Activated T-cell treated with anti-CD3 and anti-CD28 coated beads, Interleukin-2, amount 50 U/mL, for 4 hours (primary cell): ENCODE data around the gene ADGRG6. TPM values are rescaled to one million over a fixed set of nuclear protein-coding genes. Genes with fewer than 3 reads are reported as not detected.
"Not testable (repeated sequence)": the region's sequence is repeated elsewhere in the genome, so short reads cannot be mapped to it uniquely, and the experiment has no call there.

Experiments used
- ATAC-seq, 2 donors: fragments of 200-7000 bp; cut with Tn5 transposase; one replicate each; pipeline ENCODE4 v1.10.0; 2021
- DNase-seq: peaks from one replicate; pipeline ENCODE4 v3.0.0-alpha.2; 2020
- H3K27me3 Mint-ChIP-seq: one replicate; pipeline ENCODE4 v1.8.0; 2021; ENCODE audit warnings: low read depth, mixed read lengths
- H3K36me3 Mint-ChIP-seq: one replicate; pipeline ENCODE4 v1.8.0; 2022; ENCODE audit warnings: mixed read lengths; ENCODE audit not compliant: insufficient read depth
- H3K4me1 Mint-ChIP-seq: one replicate; pipeline ENCODE4 v1.8.0; 2021; ENCODE audit warnings: low read depth, mixed read lengths
- H3K4me3 Mint-ChIP-seq: one replicate; pipeline ENCODE4 v1.8.0; 2021; ENCODE audit warnings: mild to moderate bottlenecking, moderate library complexity, mixed read lengths
- H3K9me3 Mint-ChIP-seq: one replicate; pipeline ENCODE4 v1.8.0; 2021; ENCODE audit warnings: mixed read lengths
- total RNA-seq, 3 donors: library from RNA; stranded (reverse); gene quantifications; one replicate each; pipeline ENCODE4 v1.2.1, GENCODE V29; 2021

The ADGRG6 gene
- total RNA-seq, 3 donors from 2014 or later = 0.22 to 0.43 (median 0.37) TPM

DNA sequence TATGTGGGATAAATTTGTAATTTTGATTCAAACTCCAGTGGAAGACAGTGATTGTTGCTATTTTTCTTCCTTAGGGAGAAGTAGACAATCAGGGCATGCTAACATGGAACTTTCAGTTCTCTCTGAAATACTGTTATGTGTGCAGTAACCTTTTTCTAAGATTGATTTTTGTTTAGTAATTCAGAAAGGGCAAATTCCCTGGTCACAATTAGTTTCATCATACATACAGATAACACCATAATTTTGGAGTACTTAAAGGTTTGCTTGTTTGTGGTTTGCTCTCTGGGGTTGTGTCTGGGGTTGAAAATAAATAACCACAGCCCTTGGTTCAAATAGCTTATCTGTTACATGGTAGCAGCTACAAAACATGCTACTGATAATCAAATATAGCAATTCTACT is 34.4 kb downstream of the ADGRG6 start:
- DNase-seq = no peak
- Mint-ChIP-seq H3K36me3 (no peaks in the 10 kb centered on the region), H3K4me1 (peaks cover 6% of the 10 kb centered on the region), H3K27me3 (peaks cover 1% of the 10 kb centered on the region), H3K4me3 (no peak overlapping the region), H3K9me3 (no peaks in the 10 kb centered on the region)
- ATAC-seq = no peak

DNA sequence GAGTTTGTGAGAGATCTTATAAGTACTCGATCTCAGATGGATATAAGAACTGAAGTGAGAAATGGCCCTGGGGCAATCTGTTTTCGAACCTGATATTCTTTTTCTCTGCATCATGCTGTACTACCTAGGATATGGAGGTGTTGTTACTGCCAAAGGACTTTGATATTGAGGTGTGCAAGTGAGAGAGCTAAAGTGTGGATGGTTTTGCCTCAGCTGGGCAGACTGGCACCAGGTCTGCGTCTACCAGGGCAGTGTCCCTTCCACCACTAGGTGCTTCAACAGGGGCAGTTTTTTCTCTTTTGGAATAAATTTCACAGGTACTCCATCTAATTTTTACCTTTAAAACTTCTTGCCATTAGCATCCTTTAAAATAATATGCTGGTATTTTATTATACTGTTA is 35.0 kb downstream of the ADGRG6 start:
- no peaks in the 10 kb centered on the region for H3K9me3 Mint-ChIP-seq
- peaks cover under 1% of the 10 kb centered on the region for H3K4me1 Mint-ChIP-seq
- H3K27me3 Mint-ChIP-seq = peaks cover 2% of the 10 kb centered on the region
- ATAC-seq (no peak), DNase-seq (no peak)
- H3K4me3 Mint-ChIP-seq = no peak overlapping the region
- H3K36me3 Mint-ChIP-seq = no peaks in the 10 kb centered on the region

GRCh38 chr6:142339113-142339512 is 37.3 kb downstream of the ADGRG6 start:
- DNase-seq (no peak), ATAC-seq (no peak)
- peaks cover 4% of the 10 kb centered on the region for H3K27me3 Mint-ChIP-seq
- H3K36me3 Mint-ChIP-seq = no peaks in the 10 kb centered on the region
- H3K9me3 Mint-ChIP-seq = no peaks in the 10 kb centered on the region
- no peaks in the 10 kb centered on the region for H3K4me1 Mint-ChIP-seq
- H3K4me3 Mint-ChIP-seq = no peak overlapping the region

DNA sequence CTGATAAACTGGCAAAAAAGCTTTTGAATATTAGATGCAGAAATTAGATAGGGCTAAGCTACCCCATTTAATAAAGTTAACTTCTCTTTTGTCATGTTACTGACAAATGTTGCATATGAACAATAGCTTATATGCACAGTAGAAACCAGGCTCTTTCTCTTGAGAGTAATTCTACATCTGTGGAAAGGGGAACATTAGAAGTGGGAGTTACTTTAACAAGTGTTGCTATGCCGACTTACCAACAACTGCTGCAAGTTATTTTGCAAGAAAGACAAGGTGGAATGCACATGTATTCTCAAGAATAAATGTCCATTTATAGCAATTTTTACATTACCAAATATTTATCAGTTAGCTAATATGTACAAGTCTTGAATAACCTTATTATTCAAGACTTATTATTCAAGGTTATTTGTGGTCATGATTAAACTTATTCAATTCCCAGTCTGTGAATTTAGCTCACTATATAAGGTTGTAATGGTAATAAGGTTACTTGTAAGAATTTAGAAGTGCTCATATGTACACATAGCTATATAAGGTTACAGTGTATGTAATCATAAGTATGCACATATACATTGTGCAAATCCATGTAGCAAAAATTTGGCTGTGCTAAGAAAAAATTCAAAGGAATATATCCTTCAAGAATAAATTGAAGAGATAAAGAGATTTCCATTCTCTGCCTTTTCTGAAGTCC is 38.3 kb downstream of the ADGRG6 start:
- Mint-ChIP-seq H3K36me3 (no peaks in the 10 kb centered on the region), H3K4me1 (no peaks in the 10 kb centered on the region), H3K27me3 (peaks cover 4% of the 10 kb centered on the region), H3K4me3 (no peak overlapping the region), H3K9me3 (no peaks in the 10 kb centered on the region)
- DNase-seq = no peak
- ATAC-seq = no peak

DNA sequence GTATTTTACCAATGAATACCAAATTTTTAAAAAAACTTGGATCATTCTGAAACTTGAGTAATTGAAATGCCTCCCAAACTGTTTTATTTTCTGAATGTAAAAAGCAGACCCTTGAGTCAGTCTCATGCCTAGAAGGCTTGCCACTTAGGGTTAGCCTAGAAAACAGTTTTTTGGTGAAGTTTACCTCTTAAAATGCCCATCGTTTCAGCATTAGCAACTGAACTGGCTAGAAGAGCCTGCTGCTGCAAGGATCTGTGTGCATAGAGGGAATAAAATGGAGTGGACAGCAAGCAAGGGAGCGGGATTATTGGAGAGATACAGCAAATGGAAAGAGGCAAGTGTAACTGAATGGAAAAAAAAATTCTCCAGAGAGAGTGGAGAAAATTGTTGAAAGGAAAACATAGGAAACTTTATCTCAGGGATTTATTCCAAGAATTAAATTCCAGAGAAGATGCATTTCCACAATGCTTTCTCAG is 40.1 kb downstream of the ADGRG6 start:
- no peak overlapping the region for H3K4me3 Mint-ChIP-seq
- no peaks in the 10 kb centered on the region for H3K9me3 Mint-ChIP-seq
- ATAC-seq (no peak), DNase-seq (no peak)
- H3K4me1 Mint-ChIP-seq = no peaks in the 10 kb centered on the region
- no peaks in the 10 kb centered on the region for H3K36me3 Mint-ChIP-seq
- peaks cover 4% of the 10 kb centered on the region for H3K27me3 Mint-ChIP-seq

DNA sequence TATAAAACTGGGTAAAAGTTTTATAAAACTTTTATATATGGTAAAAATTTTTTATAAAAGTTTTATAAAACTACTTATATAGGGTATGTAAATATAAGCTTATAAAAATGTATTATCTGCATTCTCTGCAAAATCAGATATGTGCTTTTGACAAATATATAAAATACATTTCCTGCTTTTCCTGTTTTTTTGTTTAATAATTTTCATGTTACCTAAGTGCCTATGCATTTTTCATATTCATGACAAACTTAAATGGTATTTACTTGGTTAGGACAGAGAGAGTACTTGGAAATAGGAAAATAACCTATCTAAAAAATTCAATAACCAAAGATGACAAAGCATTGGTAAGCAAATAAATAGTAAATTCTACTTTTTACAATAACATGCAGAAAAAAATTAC is 41.2 kb downstream of the ADGRG6 start:
- ATAC-seq (no peak), DNase-seq (no peak)
- Mint-ChIP-seq H3K36me3 (no peaks in the 10 kb centered on the region), H3K4me3 (no peak overlapping the region), H3K4me1 (no peaks in the 10 kb centered on the region), H3K27me3 (peaks cover 4% of the 10 kb centered on the region), H3K9me3 (no peaks in the 10 kb centered on the region)

DNA sequence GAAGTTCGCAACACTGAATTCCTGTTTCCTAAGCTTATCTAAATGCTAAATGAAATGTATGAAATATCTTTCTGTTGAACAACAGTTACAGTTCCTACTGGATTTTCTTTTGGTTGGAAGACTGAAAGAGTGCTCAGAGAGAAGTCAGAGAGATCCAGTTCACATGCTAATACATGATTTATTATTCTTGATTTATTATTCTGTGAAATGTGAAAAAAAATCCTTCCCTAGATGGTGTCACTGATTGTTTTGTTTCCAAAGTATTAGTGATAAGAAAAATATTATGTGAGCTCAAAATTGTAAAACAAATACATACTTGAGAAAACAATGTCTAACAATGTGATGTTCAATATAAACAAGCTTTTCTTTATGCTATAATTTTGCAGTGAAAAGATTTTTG is 42.1 kb downstream of the ADGRG6 start:
- Mint-ChIP-seq H3K4me3 (no peak overlapping the region), H3K9me3 (no peaks in the 10 kb centered on the region), H3K4me1 (no peaks in the 10 kb centered on the region), H3K27me3 (peaks cover 4% of the 10 kb centered on the region), H3K36me3 (no peaks in the 10 kb centered on the region)
- no peak for ATAC-seq
- DNase-seq = no peak

DNA sequence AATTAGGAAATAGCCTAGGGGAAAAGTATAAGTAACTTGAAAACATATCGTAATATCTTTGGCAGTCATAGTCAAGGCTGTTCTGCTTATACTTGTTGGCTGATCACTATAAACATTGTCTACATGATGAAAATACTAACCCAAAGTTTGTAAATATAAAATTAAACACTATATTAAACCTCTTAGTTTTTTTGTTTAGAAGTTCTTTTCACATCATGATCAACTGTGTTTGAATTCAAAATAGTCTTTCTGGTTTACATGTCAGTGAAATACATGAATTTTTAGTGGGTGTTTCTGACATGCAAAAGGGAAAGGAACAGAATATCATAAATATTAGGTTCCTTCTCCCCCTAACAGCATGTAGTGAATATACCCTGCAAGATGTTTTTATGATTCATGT is 43.5 kb downstream of the ADGRG6 start:
- Mint-ChIP-seq H3K36me3 (no peaks in the 10 kb centered on the region), H3K27me3 (peaks cover 4% of the 10 kb centered on the region), H3K4me3 (no peak overlapping the region), H3K9me3 (no peaks in the 10 kb centered on the region), H3K4me1 (no peaks in the 10 kb centered on the region)
- DNase-seq = no peak
- no peak for ATAC-seq

GRCh38 chr6:142346166-142346565 is 44.4 kb downstream of the ADGRG6 start:
- not testable (repeated sequence) for H3K9me3 Mint-ChIP-seq, H3K4me1 Mint-ChIP-seq, H3K27me3 Mint-ChIP-seq, ATAC-seq, H3K36me3 Mint-ChIP-seq, H3K4me3 Mint-ChIP-seq, DNase-seq

DNA sequence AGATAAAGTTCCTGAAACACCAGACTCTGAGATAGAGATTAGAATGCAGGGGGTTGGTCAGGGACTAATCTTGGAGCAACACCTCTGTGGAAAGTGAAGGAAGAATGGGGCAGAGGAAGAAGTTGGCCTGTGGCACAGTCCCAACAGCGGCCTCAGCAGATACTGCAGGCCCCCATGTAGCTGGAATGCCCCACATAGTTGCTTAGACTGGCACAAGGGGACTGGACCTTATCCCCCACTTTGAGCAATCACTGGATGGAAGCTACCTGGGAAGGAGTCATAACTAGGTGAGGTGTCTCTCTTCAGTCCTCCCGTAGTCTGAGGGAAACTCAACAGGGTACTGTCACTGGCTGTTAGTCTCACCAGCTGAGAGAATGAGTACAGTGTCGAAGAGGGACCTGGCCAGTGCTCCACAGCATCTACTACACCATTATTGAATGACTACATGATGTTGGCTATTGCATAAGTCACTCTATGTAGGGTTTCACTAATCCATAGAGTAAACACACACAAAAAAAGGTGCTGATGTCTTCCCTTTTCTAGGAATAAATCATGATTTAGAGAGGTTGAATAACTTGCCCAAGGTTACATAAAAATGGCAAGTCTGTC is 47.5 kb downstream of the ADGRG6 start:
- DNase-seq (no peak), ATAC-seq (no peak)
- Mint-ChIP-seq H3K4me1 (no peaks in the 10 kb centered on the region), H3K9me3 (peaks cover 3% of the 10 kb centered on the region), H3K27me3 (no peaks in the 10 kb centered on the region), H3K36me3 (no peaks in the 10 kb centered on the region), H3K4me3 (no peak overlapping the region)

DNA sequence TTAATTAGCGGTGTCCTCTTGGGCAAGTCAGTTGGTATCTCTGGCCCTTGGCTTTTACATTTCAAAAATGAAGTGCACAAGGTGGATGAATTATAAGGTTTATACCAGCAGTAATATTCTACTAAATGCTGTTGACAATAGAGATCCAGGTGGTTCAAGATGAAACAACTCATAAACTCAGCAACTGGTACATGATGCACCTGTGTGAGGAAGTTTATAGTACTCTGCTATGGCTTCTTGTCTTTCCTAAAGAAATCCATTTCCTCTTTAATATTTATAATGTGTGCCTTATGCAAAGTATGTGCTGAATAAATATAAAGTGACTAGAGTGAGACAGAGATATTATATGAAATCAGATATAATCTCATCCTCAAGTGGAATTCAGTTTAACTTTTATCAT is 48.5 kb downstream of the ADGRG6 start:
- H3K4me3 Mint-ChIP-seq = no peak overlapping the region
- H3K4me1 Mint-ChIP-seq = no peaks in the 10 kb centered on the region
- no peak for DNase-seq
- no peak for ATAC-seq
- peaks cover 3% of the 10 kb centered on the region for H3K9me3 Mint-ChIP-seq
- H3K27me3 Mint-ChIP-seq = no peaks in the 10 kb centered on the region
- H3K36me3 Mint-ChIP-seq = no peaks in the 10 kb centered on the region

DNA sequence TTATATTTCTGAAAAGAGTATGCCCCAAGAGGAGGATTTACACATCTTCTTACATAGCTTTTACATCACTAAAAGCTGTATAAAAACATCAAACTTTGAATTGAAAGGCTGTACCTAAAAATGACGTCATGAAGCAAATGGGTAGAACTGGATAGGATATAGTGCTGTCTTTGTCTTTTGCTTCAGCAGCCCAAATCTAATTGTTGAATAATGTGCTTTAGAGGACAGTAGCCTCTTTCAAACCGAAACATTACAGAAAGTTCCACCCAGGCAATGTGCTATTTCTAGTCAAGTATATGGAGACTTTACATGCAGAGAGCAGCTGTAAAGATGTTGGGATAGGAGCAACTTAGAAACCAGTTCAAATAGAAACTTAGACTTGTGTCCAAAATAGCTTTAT is 51.9 kb downstream of the ADGRG6 start:
- Mint-ChIP-seq H3K4me3 (no peak overlapping the region), H3K27me3 (no peaks in the 10 kb centered on the region), H3K9me3 (peaks cover 3% of the 10 kb centered on the region), H3K36me3 (no peaks in the 10 kb centered on the region), H3K4me1 (peaks cover 5% of the 10 kb centered on the region)
- DNase-seq = no peak
- ATAC-seq = no peak

DNA sequence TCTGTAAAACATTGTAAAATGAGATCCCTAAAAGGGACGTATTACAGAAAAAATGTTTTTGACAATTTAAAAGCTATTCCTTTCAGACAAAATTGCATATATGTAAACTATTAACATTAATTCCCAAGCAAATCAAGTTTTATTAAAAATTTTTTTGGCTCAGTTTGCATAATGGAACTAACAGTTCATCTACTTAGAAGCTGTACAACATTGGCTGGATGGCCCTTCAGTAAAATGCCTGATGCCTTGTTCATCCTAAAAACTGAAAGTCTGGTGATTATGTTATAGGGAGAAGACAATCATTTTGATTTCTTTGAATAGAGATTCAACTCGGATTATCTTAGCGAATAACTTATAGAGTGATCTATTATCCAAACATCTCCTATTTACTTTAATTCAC is 52.8 kb downstream of the ADGRG6 start:
- Mint-ChIP-seq H3K36me3 (no peaks in the 10 kb centered on the region), H3K4me3 (no peak overlapping the region), H3K9me3 (peaks cover 3% of the 10 kb centered on the region), H3K4me1 (peaks cover 5% of the 10 kb centered on the region), H3K27me3 (no peaks in the 10 kb centered on the region)
- no peak for DNase-seq
- ATAC-seq = no peak

DNA sequence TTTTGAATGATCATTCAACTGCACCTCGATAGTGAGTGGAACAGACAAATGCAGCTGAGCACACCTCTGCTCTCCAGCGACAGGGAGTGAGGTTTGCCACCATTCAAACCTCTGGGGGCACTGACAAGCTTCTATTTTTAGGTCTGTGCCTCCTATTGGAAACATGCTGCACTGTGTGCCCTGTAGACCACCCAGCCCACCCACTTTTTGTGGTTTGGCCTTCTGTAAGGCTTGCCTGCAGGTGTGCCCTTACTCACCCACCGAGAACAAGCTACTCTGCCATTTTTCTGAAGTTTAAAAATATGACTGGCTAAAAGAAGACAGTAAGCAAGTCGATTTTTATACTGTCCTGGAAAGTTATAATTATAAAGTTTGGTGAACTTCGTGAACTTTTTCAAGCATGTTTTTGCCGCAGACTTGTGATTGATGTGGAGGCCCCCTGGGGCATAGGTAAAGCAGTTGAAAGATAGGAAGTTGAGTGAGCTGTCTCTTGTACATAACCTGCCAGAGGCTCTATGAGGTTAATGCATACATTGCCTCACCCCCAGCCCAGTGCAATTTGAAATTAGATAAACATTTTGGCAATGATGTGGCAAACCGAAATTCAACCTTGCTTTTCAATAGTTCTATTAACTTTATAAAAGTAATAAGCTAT is 53.8 kb downstream of the ADGRG6 start:
- DNase-seq = peak; percentile 4

More for the DNA sequence above, 53.8 kb downstream of the ADGRG6 start:
- Mint-ChIP-seq H3K4me1 (peaks cover 5% of the 10 kb centered on the region), H3K27me3 (no peaks in the 10 kb centered on the region), H3K9me3 (peaks cover 3% of the 10 kb centered on the region), H3K4me3 (no peak overlapping the region), H3K36me3 (no peaks in the 10 kb centered on the region)
- peak; percentile 38 to 55 for ATAC-seq
